ENCODE results near the gene ARF5.

Gene ARF5

GRCh38 chr7:127616724-127617123 is 28.5 kb downstream of the ARF5 start:
- H3K4me1 ChIP-seq (ENCODE audit: control insufficient read depth, low read length): no peaks in the 10 kb centered on the region
- H4K20me1 ChIP-seq (ENCODE audit: control insufficient read depth, insufficient read depth, low read depth, low read length): no peaks in the 10 kb centered on the region
- H3F3A ChIP-seq (ENCODE audit: control insufficient read depth, insufficient read depth): no peaks in the 10 kb centered on the region
- no peaks in the 10 kb centered on the region for H3K9me2 ChIP-seq (replicated peaks; ENCODE audit: control insufficient read depth, low read length)
- no peaks in the 10 kb centered on the region for H3K9me3 ChIP-seq (ENCODE audit: control insufficient read depth, insufficient read depth, low read length)
- no peaks in the 10 kb centered on the region for H3K79me2 ChIP-seq (ENCODE audit: control insufficient read depth, low read length)
- H3K27ac ChIP-seq (ENCODE audit: low read depth, low read length): no peak overlapping the region
- peaks cover 65% of the 10 kb centered on the region for H3K27me3 ChIP-seq (ENCODE audit: control insufficient read depth, low read length)
- no peak overlapping the region for H3K4me2 ChIP-seq (ENCODE audit: low read length)
- no peak overlapping the region for H3K4me3 ChIP-seq (ENCODE audit: low read length)
- no peak for TF ChIP-seq EZH2phosphoT487 (IDR thresholded peaks at IDR 0.05; ENCODE audit: borderline replicate concordance, low read length)
- TF ChIP-seq CTCF (IDR thresholded peaks at IDR 0.05; ENCODE audit: low read depth, low read length, poor library complexity, severe bottlenecking): no peak
- H3K36me3 ChIP-seq (ENCODE audit: control insufficient read depth, low read length): no peaks in the 10 kb centered on the region

- Histone ChIP-seq H3F3A (ENCODE audit: control insufficient read depth, insufficient read depth) (no peaks in the 10 kb centered on the region), H3K36me3 (ENCODE audit: control insufficient read depth, low read length) (no peaks in the 10 kb centered on the region), H3K79me2 (ENCODE audit: control insufficient read depth, low read length) (no peaks in the 10 kb centered on the region), H3K9me3 (ENCODE audit: control insufficient read depth, insufficient read depth, low read length) (no peaks in the 10 kb centered on the region), H3K27ac (ENCODE audit: low read depth, low read length) (no peak within 1 kb of the TSS), H3K4me2 (ENCODE audit: low read length) (no peak within 1 kb of the TSS), H3K4me1 (ENCODE audit: control insufficient read depth, low read length) (no peaks in the 10 kb centered on the region), H3K27me3 (ENCODE audit: control insufficient read depth, low read length) (peaks cover 72% of the 10 kb centered on the region), H3K9me2 (replicated peaks; ENCODE audit: control insufficient read depth, low read length) (no peaks in the 10 kb centered on the region), H3K4me3 (ENCODE audit: low read length) (no peak within 1 kb of the TSS), H4K20me1 (ENCODE audit: control insufficient read depth, insufficient read depth, low read depth, low read length) (no peaks in the 10 kb centered on the region)
- no peak for TF ChIP-seq CTCF (IDR thresholded peaks at IDR 0.05; ENCODE audit: low read depth, low read length, poor library complexity, severe bottlenecking)
- TF ChIP-seq EZH2phosphoT487 (IDR thresholded peaks at IDR 0.05; ENCODE audit: borderline replicate concordance, low read length): no peak
Observed at GRCh38 chr7:127618042-127618441, 29.8 kb downstream of the ARF5 start, which contains the start of gene PAX4. PAX4 (minus strand) TSS chr7:127618142; CDS start chr7:127615928, 2,214 bp downstream.

GRCh38 chr7:127618775-127619174 is 30.6 kb downstream of the ARF5 start:
- no peak for TF ChIP-seq CTCF (IDR thresholded peaks at IDR 0.05; ENCODE audit: low read depth, low read length, poor library complexity, severe bottlenecking)
- no peak for TF ChIP-seq EZH2phosphoT487 (IDR thresholded peaks at IDR 0.05; ENCODE audit: borderline replicate concordance, low read length)
- no peaks in the 10 kb centered on the region for H3F3A ChIP-seq (ENCODE audit: control insufficient read depth, insufficient read depth)
- H3K4me1 ChIP-seq (ENCODE audit: control insufficient read depth, low read length): no peaks in the 10 kb centered on the region
- no peaks in the 10 kb centered on the region for H3K79me2 ChIP-seq (ENCODE audit: control insufficient read depth, low read length)
- H3K27ac ChIP-seq (ENCODE audit: low read depth, low read length): no peak overlapping the region
- no peaks in the 10 kb centered on the region for H3K9me3 ChIP-seq (ENCODE audit: control insufficient read depth, insufficient read depth, low read length)
- H3K4me2 ChIP-seq (ENCODE audit: low read length): no peak overlapping the region
- no peaks in the 10 kb centered on the region for H3K36me3 ChIP-seq (ENCODE audit: control insufficient read depth, low read length)
- no peaks in the 10 kb centered on the region for H4K20me1 ChIP-seq (ENCODE audit: control insufficient read depth, insufficient read depth, low read depth, low read length)
- peaks cover 73% of the 10 kb centered on the region for H3K27me3 ChIP-seq (ENCODE audit: control insufficient read depth, low read length)
- no peak overlapping the region for H3K4me3 ChIP-seq (ENCODE audit: low read length)
- H3K9me2 ChIP-seq (replicated peaks; ENCODE audit: control insufficient read depth, low read length): no peaks in the 10 kb centered on the region

Measured in DOHH2 (cell line).